GM21390 (cell line): Measurements from ENCODE around the gene TRPV2.
"Not testable (repeated sequence)": the region's sequence is repeated elsewhere in the genome, so short reads cannot be mapped to it uniquely, and the experiment has no call there.

Source experiments
- ATAC-seq: cut with Tn5 transposase; IDR thresholded peaks from one replicate; pipeline ENCODE4 v1.9.1; 2021; ENCODE audit not compliant: unreplicated experiment

TRPV2 gene

DNA sequence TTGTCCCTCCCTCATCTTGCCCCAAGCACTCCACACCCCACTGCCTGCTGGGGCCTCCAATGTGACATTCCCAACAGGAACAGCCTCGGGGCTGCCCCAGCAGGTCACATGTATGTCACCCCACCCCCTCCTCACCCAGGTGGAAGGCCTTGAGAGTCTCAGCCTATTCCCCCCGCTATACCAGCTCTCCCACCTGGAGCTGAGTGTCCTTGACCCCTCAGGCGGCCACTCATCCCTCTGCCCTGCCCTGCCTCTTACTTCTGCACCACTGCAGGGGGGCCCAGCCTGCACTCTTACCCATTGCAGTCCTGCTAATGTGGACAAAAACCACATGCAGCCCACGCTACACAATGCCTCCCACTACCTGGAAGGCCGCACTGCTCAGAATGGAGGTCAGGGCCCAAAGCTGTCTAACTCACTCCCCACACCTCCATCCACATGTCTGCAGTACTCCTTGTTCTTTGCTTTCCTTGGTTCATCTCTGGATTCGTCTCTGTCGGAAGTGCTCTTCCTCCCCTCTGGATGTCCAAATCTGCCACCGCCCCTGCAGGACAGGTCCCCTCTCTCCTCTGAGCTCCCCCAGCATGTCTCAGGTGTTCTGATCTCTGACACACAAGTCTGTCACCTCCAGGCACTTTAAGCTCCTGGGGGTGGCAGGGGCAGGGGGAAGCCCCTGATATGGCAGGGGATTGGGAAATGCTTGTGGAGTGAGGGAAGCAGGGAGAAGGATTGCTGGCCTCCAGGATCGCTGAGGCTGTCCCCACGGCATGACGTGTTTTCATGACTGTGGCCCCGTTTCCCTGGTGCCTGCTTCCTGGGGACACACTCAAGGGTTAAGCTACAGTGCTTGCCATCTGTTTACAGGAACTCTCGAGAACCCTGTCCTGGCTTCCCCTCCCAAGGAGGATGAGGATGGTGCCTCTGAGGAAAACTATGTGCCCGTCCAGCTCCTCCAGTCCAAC, 20.8 kb downstream of the TRPV2 start:
- no peak for ATAC-seq

DNA sequence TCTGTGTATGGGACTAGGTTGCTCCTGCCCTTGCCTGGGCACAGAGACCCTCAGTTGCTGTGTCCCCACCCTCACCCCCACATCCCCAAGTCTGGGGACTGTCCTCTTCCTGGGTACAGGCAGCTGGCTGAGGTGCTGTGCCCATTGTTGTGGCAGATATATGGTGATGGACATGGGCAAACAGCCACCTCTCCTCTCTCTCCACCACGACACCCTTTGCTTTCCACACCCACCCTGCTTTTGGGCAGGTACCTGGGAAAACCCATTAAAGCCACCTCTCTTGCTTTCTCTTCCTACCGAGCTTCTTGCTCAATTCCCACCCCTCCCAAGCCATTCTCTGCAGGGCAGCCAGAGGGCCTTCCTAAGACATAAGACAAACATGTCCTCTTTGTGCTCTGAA, 21.7 kb downstream of the TRPV2 start:
- ATAC-seq: no peak

DNA sequence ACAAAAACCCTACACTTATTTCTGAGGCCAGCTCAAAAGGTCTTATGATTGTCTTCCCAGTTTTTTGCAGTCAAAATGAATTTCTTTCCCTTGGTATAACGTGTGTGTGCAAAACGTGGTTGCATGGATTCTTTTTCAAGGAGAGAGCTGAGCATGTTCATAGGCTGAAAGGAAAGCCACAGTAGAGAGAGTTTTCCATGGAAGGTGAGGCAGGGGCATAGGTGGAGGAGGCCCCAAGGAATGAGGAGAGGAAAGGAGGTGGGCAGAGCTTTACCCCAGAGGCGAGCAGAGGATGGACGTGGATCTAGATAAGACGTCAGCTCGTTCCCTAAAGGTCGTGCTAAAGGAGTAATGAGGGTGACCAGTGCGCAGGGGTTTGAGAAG, 22.8 kb downstream of the TRPV2 start:
- ATAC-seq: peak; percentile 1

DNA sequence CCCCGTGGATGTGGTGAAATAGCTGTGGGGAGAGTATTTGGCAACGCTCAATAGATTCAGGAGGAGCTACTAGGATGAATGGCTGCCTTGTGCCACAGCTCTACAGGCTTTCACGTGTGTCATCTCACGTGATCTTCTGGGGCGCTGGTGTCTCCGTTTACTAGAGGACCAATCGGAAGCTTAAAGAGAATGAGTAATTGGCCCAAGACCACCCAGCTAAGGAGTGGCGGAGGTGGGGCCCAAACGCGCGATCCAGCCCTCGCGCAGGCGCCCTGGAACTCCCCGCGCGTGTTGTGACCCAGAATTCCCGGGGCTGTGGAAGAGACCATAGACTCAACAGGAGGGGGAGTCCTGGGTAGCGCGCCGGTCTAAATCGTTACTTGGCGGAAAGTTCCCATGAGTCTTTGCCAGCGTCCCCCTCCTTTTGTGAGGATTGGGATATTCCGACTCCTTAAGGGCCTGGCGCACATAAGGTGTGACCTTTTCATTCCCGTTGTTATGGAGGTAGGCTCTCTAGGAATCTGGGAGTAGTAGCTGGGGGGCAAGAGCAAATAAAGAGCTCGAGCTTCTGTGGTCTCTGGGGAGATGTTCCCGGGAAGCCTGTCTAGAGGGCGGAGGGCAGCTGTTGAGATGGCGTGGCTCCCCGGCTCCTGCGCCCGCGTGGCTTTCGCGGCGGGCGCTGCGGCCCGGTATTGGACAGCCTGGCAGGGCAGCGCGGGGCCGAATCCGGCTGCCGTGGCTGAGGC, 23.4 kb downstream of the TRPV2 start:
- peak; percentile 71 for ATAC-seq

DNA sequence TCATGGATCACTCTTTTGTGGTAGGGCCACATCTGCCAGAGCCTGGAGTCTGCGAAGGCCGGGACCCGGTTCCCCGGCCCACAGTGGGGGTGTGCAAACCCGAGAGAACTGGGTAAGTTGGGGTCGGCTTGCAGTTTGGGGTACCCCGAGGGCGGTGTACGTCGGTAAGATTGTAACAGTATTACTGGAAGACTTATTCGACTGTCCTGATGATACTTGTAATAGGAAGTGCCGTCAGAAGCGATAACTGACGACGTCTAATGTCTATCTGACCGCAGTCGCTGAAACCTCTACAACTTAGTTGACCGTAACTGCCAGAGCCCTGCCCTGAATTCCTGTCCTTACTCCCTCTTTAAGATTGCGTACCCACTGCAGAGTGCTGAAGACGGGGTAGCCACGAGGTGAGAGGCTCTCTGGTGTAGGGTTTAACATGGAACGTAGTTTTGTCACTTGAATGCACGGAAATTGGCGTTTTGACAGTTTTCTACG, 24.0 kb downstream of the TRPV2 start:
- no peak for ATAC-seq

DNA sequence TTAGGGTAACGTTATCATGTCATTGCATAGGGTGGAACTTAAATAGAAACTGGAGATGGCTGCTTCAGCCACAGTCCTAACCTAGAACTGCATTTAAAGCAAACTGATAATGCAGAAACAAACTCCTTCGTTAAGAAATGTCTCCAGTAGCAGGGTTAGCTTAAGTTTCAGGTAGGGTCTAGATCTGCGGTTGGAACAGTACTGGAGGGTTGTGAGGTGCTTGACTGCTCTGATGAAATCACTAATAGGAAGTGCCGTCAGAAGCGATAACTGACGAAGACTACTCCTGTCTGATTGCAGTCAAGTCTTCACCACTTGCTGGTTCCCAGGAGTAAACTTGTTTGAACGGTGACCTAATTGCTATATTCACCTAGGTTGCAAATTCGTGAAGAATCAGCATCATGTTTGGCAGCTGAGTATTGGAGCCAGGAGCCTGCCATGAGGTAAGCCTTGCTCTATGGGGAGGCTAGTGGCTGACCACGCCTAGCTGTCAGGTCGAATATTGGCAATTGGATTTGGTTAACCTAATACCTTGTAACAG, 24.5 kb downstream of the TRPV2 start:
- ATAC-seq: no peak

DNA sequence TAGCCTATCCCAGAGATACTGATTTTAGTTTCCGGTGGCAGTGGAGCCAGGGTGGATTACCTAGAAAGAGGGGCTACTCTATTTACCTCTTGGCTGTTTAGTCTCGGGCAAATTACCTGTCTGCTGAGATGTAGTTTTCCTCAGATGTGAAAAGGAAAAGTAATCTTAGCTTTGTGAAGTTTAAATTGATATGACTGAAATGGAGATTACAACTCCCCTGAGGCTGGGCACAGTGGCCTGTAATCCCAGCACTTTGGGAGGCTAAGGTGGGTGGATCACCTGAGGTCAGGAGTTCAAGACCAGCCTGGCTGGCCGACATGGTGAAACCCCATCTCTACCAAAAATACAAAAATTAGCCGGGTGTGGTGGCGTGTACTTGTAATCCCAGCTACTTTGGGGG, 25.0 kb downstream of the TRPV2 start:
- not testable (repeated sequence) for ATAC-seq

DNA sequence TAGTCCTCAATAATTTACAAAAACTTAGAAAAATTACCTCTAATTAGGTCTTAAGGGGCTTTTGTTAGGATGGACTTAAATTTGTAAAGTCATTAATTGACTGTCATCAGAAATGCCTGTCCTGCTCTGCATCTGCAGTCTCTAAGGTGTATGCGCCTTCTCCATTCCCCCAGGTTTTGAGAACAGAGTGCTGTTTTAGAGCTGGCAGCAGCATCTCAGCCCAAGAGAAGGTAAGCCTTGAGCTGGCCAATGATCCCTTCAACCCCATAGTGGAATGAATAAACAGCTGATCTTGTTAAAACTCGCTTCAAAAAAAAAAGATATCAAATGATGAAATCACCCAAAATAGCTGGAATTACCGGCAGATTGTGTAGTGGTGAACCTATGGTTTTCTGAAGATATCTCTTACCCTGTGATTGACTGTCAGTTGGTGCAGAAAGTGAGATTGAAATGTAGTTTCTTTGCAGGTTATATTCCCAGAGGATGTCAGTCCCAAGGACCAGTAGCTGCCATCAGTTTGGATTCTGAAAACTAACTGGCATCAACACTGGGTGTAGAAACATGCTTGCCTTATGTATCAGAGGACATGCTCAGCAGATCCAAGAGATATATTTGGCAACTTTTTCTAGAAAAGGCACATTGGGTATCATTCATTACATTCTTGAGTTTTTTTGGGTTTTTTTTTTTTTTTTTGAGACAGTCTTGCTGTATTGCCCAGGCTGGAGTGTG, 25.7 kb downstream of the TRPV2 start:
- ATAC-seq: no peak

DNA sequence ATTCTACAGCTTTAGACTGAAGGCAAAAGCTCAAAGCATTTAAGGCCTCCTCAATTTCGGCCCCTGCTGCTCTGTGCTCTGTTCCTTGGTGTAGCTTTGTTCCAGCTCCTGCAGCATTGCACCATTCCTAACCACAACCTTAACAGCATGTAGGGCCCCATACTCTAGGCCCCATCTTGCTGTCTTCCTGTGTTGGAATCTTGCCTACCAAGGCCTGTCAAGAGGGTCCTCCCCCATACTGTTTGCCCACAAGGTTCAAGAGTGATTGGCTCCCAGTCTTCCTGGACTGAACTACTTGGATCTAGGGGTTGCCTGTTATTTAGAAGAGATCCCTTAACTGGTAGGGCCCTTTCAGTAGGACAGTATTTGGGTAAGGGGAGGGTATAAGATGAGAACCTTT, 26.8 kb downstream of the TRPV2 start:
- no peak for ATAC-seq

DNA sequence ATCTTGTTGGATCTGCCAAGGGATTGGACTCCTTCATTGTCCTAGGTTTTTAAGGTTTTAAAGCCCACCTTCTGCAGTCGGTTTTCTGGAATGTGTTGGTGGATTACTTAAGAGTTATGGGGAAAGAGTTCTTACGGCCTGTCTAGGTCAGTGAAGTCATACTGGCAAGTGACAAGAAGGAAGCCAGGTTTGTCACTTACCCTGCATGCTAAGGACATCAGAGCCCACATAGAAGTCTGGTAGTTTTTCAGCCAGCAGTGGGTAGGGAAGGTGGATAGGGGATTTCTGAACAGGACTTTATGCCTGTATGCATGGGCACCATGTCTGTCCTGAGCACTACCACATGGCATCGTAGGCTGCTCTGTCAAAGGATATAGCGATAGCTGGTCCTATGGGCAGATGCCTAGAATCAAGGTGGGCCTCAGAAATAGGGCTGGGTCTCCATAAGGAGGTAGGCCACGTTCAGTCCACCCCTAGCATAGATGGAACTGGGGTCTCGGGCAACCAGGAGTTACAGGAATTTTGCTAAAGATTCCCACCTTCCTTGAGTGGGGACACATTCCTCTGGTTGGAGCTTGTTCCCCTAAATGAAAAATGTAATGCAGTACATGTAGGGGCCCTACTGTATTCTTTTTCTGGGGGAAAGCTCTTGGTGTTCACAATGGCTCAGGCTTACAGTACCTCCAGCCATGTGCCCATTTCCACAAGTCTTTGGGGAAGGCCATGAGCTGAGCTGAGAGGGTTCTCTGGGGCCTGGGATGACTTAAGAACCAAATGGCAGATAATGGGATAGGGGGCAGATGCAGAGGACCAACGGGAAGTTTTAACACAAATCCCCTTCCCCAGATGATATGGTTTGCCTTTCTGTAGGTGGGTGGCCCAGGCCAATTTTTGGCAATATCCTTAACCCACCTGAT, 27.5 kb downstream of the TRPV2 start:
- no peak for ATAC-seq

DNA sequence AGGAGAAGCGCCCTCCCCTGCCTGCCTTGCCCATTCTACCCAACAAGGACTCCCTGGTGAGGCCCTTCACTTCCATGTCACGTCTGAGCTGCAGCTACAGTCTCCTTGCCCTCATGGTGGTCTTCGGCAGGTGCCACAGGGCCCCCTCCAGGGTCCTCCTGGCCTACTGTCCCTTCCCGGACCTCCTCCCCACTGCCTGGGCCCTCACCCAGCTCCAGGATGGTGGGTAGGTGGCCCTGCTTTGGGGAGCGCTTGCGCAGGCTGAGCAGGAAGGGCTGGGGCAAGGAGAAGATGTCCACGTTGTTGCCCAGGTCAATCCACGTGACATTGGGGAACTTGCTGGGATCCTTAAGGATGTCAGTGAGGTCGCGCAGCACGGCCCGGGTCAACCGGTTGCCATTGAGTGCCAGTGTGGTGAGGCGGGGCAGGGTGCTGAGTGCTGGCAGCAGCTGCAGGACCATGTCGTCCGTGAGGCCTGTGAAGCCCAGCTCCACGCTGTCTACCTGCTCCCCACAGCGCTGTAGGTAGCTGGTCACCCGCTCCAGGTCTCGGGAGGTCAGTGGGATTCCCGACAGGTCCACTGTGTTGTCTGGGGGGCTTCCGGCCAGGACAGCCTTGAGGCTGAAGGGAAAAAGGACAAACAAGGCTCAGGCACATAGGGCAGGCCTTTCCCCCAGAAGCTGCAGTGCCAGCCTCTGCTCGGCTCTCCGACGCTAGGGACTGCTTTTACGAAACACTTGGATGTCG, 28.3 kb downstream of the TRPV2 start:
- ATAC-seq: no peak

DNA sequence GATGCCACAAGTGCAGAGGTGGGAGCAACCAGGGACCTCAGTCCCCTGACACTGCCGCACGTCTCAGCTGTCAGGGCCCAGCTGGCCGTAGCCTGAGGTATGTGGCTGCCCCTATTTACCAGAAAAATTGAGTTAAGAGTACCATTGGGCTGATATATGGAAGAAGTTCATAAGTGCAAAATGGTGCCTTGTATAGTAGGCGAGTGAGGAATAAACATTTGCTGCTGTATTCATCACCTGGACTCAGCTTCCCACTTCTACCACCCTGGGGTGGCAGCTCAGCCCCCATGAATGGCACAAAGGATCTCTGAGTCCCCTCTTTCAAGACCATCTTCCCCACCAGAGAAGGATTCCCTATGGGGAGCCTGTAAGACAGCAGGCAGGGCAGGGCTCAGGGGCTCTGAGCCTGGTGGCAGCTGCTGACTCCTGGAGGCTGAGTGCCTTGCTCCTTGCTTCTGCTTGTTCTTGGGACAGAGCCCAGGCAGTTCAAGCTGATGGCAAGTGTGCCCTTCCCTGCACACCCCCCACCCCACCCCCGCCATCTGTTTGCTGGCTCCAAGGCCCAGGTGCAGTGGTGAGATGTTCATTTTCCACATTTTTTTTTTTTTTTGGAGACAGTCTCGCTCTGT, 29.0 kb downstream of the TRPV2 start:
- ATAC-seq: no peak

DNA sequence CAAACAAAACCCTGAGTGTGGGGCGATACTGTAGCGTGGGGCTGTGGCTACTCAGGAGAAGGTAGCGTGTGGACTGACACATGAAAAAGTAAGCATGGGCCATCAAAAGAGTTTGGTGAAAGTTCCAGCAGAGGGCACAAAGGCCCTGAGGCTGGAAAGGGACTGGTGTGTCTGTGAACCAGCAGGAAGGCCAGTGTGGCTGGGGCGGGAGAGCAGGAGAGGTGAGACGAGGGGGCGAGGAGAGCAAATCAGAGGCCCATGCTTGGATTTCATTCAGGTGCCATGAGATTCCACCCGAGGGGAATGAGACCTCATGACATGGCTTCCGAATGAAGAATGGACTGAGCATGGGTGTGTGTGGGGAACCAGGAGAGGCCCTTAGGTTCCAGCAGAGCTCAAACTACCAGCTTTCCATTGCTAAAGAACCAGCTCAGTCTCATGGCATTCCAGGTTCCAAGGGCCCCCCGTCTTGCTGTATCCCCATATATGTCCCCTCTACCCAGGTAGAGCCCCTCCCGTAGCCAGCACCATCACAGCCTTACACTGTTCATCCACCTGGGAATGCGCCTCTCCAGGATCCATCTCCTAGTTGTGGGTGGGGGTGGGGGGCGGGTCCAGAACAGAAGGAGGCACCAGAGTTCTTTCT, 31.1 kb downstream of the TRPV2 start:
- no peak for ATAC-seq

DNA sequence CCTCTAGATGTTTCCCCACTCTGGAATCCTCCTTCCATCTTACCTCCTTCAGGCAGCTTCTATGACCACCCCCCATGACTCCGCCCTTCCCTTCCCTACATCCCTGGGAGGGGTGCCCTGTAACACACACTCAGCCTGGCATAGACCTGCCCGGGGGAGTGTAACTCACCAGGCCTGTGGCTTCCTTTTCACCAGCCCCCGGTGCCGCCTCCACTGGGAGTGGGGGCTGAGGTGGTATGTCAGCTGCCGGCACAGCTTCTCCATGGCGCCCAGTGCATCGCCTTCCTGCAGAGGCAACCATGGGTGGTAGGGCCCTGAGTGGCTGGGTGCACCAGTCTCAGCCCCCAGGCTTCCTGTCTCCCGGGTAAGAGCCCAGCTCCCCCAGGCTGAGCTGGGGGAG, 32.3 kb downstream of the TRPV2 start:
- ATAC-seq: no peak

DNA sequence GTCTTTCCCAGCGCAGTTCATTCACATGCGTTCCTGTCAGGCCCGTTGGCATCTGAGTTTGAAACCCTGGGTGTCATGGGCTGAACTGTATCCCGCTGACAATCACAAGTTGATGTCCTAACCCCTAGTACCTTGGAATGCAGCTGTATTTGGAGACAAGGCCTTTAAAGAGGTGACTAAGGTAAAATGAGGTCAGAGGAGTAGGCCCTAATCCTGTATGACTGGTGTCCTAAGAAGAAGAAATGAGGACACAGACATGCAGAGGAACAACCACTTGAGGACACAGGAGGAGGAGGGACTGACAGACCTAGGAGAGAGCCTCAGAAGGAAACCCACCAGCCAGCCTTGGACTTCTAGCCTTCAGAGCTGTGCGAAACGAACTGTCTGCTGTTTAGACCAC, 33.1 kb downstream of the TRPV2 start:
- ATAC-seq: no peak

DNA sequence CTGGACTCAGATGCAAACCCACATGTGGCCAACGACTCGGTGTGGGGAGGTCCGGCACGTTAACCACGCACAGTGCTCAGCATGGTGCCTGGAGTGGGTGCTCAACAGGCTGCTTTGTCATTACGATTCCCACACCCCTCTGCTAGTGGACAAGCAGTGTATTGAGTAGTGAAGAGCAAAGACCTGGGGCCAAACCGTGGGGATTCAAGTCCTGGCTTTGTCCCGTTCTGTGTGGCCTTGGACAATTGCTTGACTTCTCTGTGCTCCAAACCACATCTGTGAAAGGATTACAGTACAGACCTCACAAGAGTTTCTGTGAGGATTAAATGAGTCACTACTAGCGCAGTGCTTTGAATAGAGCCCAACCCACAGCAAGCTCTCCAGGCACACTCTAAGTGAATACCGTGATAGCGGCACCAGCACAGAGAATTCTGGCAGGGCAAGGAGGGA, 33.8 kb downstream of the TRPV2 start:
- no peak for ATAC-seq

DNA sequence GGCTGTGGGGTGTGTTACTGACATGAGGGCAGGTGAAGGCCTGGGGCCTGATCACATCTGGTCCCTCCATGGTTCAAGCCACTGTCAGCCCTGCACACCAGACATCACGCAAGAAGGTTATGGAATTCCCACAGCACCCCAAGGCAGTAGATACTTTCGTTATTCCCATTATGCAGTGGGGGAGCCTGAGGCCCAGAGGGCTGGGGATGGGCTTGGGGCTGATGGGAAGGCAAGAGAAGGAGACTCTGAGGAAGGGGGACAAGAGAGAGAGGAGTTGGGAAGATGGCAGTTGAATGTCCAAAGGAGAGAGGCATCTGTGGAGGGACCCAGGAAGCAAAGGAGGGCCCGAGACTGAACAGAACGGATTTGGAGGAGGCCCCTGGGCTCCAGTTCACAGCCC, 34.7 kb downstream of the TRPV2 start:
- ATAC-seq: no peak

DNA sequence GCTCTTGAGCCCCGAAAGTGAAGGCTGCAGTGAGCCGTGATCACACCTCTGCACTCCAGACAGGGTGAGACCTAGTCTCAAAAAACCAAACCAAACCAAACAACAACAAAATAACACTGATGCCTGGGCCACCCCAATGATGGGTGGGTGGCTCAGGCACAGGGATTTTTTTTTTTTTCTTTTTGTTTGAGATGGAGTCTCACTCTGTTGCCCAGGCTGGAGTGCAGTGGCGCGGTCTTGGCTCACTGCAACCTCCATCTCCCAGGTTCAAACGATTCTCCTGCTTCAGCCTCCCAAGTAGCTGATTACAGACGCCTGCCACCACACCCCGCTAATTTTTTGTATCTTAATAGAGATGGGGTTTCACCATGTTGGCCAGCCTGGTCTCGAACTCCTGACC, 36.9 kb downstream of the TRPV2 start:
- not testable (repeated sequence) for ATAC-seq
